WERI-Rb-1 (cell line): ENCODE measurements around the gene ZBTB48.
"Not testable (repeated sequence)": the region's sequence is repeated elsewhere in the genome, so short reads cannot be mapped to it uniquely, and the experiment has no call there.

ENCODE experiments used
- DNase-seq: peaks from one replicate; pipeline ENCODE4 v3.0.0-alpha.2; 2020
- H3K27ac ChIP-seq: fragments of 250-450 bp; sonication (Bioruptor Pico); 2 replicates; pipeline ENCODE4 v1.5.1; 2020; ENCODE audit warnings: mild to moderate bottlenecking, moderate library complexity
- H3K27me3 ChIP-seq: fragments of 250-450 bp; sonication (Bioruptor Pico); 2 replicates; pipeline ENCODE4 v1.5.1; 2021; ENCODE audit warnings: mild to moderate bottlenecking, low read depth, moderate library complexity; ENCODE audit not compliant: insufficient read depth, severe bottlenecking
- H3K36me3 ChIP-seq: fragments of 250-450 bp; sonication (Bioruptor Pico); 2 replicates; pipeline ENCODE4 v1.5.1; 2020; ENCODE audit warnings: mild to moderate bottlenecking, moderate library complexity
- H3K4me3 ChIP-seq: 2 replicates; pipeline ENCODE4 v1.5.1; 2011; ENCODE audit warnings: low read depth, mild to moderate bottlenecking, control low read depth, low read length
- H3K9me3 ChIP-seq: fragments of 250-450 bp; sonication (Bioruptor Pico); 2 replicates; pipeline ENCODE4 v1.5.1; 2021; ENCODE audit warnings: mild to moderate bottlenecking, moderate library complexity; ENCODE audit not compliant: severe bottlenecking
- TF ChIP-seq, protein P1 (sequence below): IDR thresholded peaks from 2 replicates; pipeline ENCODE4 v1.5.1; 2011; ENCODE audit warnings: low read depth, mild to moderate bottlenecking, control low read depth, inconsistent platforms, low read length

ZBTB48 gene

GRCh38 chr1:6596351-6596750 lies 16.6 kb downstream of the ZBTB48 start:
- Histone ChIP-seq H3K27me3 (no peaks in the 10 kb centered on the region), H3K27ac (peak overlapping the region; percentile 92), H3K36me3 (peaks cover 78% of the 10 kb centered on the region), H3K9me3 (no peaks in the 10 kb centered on the region), H3K4me3 (no peak overlapping the region)
- no peak for DNase-seq
- TF ChIP-seq, protein P1, sequence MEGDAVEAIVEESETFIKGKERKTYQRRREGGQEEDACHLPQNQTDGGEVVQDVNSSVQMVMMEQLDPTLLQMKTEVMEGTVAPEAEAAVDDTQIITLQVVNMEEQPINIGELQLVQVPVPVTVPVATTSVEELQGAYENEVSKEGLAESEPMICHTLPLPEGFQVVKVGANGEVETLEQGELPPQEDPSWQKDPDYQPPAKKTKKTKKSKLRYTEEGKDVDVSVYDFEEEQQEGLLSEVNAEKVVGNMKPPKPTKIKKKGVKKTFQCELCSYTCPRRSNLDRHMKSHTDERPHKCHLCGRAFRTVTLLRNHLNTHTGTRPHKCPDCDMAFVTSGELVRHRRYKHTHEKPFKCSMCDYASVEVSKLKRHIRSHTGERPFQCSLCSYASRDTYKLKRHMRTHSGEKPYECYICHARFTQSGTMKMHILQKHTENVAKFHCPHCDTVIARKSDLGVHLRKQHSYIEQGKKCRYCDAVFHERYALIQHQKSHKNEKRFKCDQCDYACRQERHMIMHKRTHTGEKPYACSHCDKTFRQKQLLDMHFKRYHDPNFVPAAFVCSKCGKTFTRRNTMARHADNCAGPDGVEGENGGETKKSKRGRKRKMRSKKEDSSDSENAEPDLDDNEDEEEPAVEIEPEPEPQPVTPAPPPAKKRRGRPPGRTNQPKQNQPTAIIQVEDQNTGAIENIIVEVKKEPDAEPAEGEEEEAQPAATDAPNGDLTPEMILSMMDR = no peak

DNA sequence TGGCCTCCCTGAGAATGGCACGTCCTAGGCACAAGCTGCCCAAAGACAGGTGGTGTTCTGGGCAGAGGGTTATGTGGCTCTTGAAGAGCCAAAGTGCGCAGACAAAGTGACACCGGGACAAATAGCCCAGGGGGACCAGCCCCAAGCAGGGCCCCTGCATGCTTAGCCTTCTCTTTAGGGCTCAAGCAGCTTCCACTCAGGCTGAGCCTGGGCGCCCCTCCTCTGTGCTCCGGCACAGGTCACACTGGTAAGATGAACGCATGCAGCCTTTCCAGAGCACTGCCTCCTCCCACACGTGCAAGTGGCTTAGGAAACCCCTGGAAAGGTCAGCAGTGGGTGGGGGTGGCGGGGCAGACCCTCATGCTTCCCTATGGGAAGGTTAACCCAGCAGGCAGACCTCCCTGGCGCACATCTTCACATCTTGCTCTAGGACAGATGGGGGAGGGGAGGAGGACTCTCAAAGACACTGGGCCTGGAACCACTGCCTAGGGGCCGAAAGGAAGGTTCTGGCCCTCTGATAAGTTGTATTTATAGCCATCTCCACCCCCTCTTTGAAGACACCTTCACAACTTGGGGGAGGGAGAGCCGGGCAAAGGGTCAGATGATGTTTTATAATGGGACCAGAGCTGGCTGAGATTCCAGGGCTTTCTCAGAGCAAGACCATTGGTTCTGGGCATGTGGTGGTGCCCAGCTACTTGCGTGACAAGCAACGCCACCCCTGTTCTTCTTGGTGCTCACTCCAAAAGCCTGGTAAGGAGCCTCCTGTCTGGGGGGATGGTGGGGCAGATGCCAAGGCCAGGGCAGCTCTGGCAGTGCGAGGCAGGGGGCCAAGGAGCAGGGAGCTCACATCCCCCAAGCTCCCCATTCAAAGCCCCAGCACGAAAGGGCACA lies 17.3 kb downstream of the ZBTB48 start:
- Histone ChIP-seq H3K36me3 (peaks cover 74% of the 10 kb centered on the region), H3K9me3 (no peaks in the 10 kb centered on the region), H3K27me3 (no peaks in the 10 kb centered on the region), H3K27ac (no peak overlapping the region), H3K4me3 (no peak overlapping the region)
- TF ChIP-seq, protein P1 = no peak
- DNase-seq = no peak

- Histone ChIP-seq H3K4me3 (no peak overlapping the region), H3K36me3 (peaks cover 70% of the 10 kb centered on the region), H3K9me3 (no peaks in the 10 kb centered on the region), H3K27me3 (no peaks in the 10 kb centered on the region), H3K27ac (no peak overlapping the region)
- TF ChIP-seq, protein P1 = no peak
- DNase-seq = no peak
Observed at GRCh38 chr1:6597777-6598131, 18.0 kb downstream of the ZBTB48 start.

GRCh38 chr1:6599141-6599975 lies 19.6 kb downstream of the ZBTB48 start:
- Histone ChIP-seq H3K36me3 (peaks cover 54% of the 10 kb centered on the region), H3K27me3 (no peaks in the 10 kb centered on the region), H3K27ac (no peak overlapping the region), H3K4me3 (no peak overlapping the region), H3K9me3 (no peaks in the 10 kb centered on the region)
- no peak for DNase-seq
- TF ChIP-seq, protein P1 = no peak

DNA sequence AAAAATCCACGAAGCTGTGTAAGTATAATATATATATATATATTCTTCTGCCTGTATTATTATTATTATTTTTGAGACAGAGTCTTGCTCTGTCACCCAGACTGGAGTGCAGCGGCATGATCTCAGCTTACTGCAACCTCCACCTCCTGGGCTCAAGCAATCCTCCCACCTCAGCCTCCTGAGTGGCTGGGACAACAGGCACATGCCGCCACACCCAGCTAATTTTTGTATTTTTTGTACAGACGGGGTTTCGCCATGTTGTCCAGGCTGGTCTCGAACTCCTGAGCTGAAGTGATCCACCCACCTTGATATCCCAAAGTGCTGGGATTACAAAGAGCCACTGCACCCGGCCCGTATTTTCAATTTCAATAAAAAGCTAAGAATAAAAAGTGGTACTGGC lies 20.2 kb downstream of the ZBTB48 start:
- peaks cover 49% of the 10 kb centered on the region for H3K36me3 ChIP-seq
- H3K27ac ChIP-seq = peak overlapping the region; percentile 74
- DNase-seq, H3K27me3 ChIP-seq, H3K9me3 ChIP-seq: not testable (repeated sequence)
- H3K4me3 ChIP-seq = peak overlapping the region; percentile 69

DNA sequence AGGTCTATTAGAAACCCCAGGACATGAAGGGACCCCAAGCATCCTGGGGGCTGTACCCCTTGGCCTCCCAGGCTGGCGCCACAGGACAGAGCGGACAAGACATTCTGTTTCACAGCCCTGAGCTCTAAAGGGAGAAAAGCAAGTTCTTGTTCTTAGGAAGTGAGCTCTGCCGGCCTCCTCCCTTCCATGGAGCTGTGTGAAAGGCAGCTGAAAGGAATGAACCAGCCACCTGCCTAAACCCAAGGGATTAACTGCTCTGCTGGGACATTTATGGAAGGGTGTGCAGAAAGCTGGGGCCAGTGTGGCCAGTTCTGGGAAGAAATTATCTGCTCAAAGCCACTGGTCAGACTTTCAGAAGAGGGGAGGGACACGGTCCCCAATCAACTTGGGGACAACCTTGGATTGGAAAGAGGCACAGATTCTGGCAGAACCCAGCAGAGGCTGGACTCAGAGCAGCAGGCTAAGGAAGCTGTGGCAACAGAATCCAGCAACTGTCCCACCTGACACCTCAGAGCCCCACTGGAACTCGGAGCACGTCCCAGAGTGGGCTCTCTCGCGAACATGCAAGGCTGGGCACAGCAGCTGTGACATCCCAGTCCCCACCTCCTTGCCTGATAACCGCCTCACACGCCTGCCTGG lies 20.7 kb downstream of the ZBTB48 start:
- H3K4me3 ChIP-seq = peak overlapping the region; percentile 69
- peaks cover 47% of the 10 kb centered on the region for H3K36me3 ChIP-seq
- DNase-seq = peak; percentile 61
- H3K27me3 ChIP-seq = no peaks in the 10 kb centered on the region
- TF ChIP-seq, protein P1 = no peak
- H3K27ac ChIP-seq = peak overlapping the region; percentile 74
- H3K9me3 ChIP-seq = no peaks in the 10 kb centered on the region
